ENCODE measurements around the gene MAFG. TPM values are rescaled to one million over a fixed set of nuclear protein-coding genes. Genes with fewer than 3 reads are reported as not detected.
A peak's percentile ranks its signal among the peaks of the same experiment; 100 is the strongest.

MAFG gene
- polyA plus RNA-seq, 1 of the 3 experiments (the other 2 are of a cell fraction) = 38.7 TPM

GRCh38 chr17:81968396-81968745, 40.8 kb upstream of the MAFG start:
- Histone ChIP-seq H3K9me2 (no peaks in the 10 kb centered on the region), H3K4me2 (peak overlapping the region; percentile 54), H3K79me2 (ENCODE audit: insufficient read depth) (no peaks in the 10 kb centered on the region), H2AFZ (ENCODE audit: low read depth) (peak overlapping the region; percentile 57; the same call in 1 of the 2 replicates), H3K36me3 (replicated peaks in 1 of 2; ENCODE audit: control insufficient read depth in 1 of 2, insufficient read depth in 2 of 2, low read length in 1 of 2) (no peaks in the 10 kb centered on the region), H4K20me1 (ENCODE audit: insufficient read depth) (no peaks in the 10 kb centered on the region), H3K4me1 (ENCODE audit: control insufficient read depth in 1 of 2, insufficient read depth in 2 of 2, low read depth in 1 of 2, low read length in 1 of 2) (peaks cover 0 to 31% of the 10 kb centered on the region in 2 experiments; a peak in 1 of 4 replicates), H3K4me3 (ENCODE audit: low read depth in 2 of 2, low read length in 1 of 2) (no peak overlapping the region), H3K9me3 (peaks cover 4% of the 10 kb centered on the region; the same call in 1 of the 2 replicates), H3F3A (replicated peaks; ENCODE audit: insufficient read depth) (peaks cover 13% of the 10 kb centered on the region), H3K27ac (ENCODE audit: low read depth in 2 of 2, low read length in 1 of 2) (peak overlapping the region in 1 of 2 experiments; percentile 84; a peak in 2 of 4 replicates), H3K9ac (peak overlapping the region; percentile 22; the same call in 1 of the 2 replicates), H3K27me3 (ENCODE audit: insufficient read depth) (no peaks in the 10 kb centered on the region)
- no peak for DNase-seq
- ChIA-PET POLR2A (interaction anchor here (1.0 to 2.6 kb wide), 4 partner anchors 8 to 57 kb away, joined by 3 to 11 read pairs (median 6); partner anchors contain the start of genes ASPSCR1, CENPX and LRRC45), CTCF (interaction anchor here (0.7 to 14.5 kb wide), 7 partner anchors 8 to 98 kb away, joined by 3 to 1216 read pairs (median 6); partner anchors contain the start of genes ASPSCR1, CENPX, DCXR and LRRC45)
- 93% methylated on average over 7 of the region's 7 CpGs for WGBS (ENCODE audit: low lambda C conversion rate)
- TF ChIP-seq PBX3 (IDR thresholded peaks at IDR 0.05) (no peak), ELF1 (IDR thresholded peaks at IDR 0.05) (no peak), MEF2A (IDR thresholded peaks at IDR 0.05; ENCODE audit: borderline replicate concordance, low read depth) (no peak), RXRA (IDR thresholded peaks at IDR 0.05; ENCODE audit: borderline replicate concordance, low read depth) (no peak), EP300 (IDR thresholded peaks at IDR 0.05; ENCODE audit: borderline replicate concordance in 1 of 2, low read depth in 1 of 2, low read length in 1 of 2) (no peak), RAD21 (IDR thresholded peaks at IDR 0.05; ENCODE audit: low read length) (no peak), YY1 (IDR thresholded peaks at IDR 0.05; ENCODE audit: low read depth) (no peak), JUND (IDR thresholded peaks at IDR 0.05) (no peak), EZH2phosphoT487 (IDR thresholded peaks at IDR 0.05; ENCODE audit: borderline replicate concordance, low read depth) (no peak), TCF12 (IDR thresholded peaks at IDR 0.05) (no peak), TAF1 (IDR thresholded peaks at IDR 0.05; ENCODE audit: borderline replicate concordance, low read depth, low read length) (no peak), CHD2 (IDR thresholded peaks at IDR 0.05; ENCODE audit: low read length, partially characterized antibody) (no peak), CTCF (IDR thresholded peaks at IDR 0.05) (no peak), GABPA (IDR thresholded peaks at IDR 0.05; ENCODE audit: low read depth) (no peak), IRF3 (IDR thresholded peaks at IDR 0.05; ENCODE audit: low read depth, low read length) (no peak), RFX5 (IDR thresholded peaks at IDR 0.05; ENCODE audit: low read length) (no peak), GATA2 (CRISPR knock-in tag; IDR thresholded peaks at IDR 0.05) (no peak)
- TF ChIP-seq, protein P1, sequence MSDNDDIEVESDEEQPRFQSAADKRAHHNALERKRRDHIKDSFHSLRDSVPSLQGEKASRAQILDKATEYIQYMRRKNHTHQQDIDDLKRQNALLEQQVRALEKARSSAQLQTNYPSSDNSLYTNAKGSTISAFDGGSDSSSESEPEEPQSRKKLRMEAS (IDR thresholded peaks at IDR 0.05; ENCODE audit: low read depth) = no peak
- TF ChIP-seq, protein P2, sequence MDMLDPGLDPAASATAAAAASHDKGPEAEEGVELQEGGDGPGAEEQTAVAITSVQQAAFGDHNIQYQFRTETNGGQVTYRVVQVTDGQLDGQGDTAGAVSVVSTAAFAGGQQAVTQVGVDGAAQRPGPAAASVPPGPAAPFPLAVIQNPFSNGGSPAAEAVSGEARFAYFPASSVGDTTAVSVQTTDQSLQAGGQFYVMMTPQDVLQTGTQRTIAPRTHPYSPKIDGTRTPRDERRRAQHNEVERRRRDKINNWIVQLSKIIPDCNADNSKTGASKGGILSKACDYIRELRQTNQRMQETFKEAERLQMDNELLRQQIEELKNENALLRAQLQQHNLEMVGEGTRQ (IDR thresholded peaks at IDR 0.05; ENCODE audit: borderline replicate concordance, low read depth, low read length) = no peak
- TF ChIP-seq, protein P3, sequence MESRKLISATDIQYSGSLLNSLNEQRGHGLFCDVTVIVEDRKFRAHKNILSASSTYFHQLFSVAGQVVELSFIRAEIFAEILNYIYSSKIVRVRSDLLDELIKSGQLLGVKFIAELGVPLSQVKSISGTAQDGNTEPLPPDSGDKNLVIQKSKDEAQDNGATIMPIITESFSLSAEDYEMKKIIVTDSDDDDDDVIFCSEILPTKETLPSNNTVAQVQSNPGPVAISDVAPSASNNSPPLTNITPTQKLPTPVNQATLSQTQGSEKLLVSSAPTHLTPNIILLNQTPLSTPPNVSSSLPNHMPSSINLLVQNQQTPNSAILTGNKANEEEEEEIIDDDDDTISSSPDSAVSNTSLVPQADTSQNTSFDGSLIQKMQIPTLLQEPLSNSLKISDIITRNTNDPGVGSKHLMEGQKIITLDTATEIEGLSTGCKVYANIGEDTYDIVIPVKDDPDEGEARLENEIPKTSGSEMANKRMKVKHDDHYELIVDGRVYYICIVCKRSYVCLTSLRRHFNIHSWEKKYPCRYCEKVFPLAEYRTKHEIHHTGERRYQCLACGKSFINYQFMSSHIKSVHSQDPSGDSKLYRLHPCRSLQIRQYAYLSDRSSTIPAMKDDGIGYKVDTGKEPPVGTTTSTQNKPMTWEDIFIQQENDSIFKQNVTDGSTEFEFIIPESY (IDR thresholded peaks at IDR 0.05; ENCODE audit: borderline replicate concordance, low read depth) = no peak
